B cell (primary cell): ENCODE measurements around the gene EFEMP1.

ENCODE experiments used
- EZH2 ChIP-seq: IDR thresholded peaks from 2 replicates; pipeline ENCODE4 v1.6.1; 2012; ENCODE audit warnings: borderline replicate concordance, low read depth, mild to moderate bottlenecking, moderate library complexity, low read length; ENCODE audit not compliant: insufficient read depth, poor library complexity, severe bottlenecking
- TF ChIP-seq, protein P1 (sequence below): fragments of 200-600 bp; IDR thresholded peaks from one replicate; pipeline ENCODE4 v1.8.0; 2022; ENCODE audit warnings: antibody characterized with exemption, mild to moderate bottlenecking

DNA sequence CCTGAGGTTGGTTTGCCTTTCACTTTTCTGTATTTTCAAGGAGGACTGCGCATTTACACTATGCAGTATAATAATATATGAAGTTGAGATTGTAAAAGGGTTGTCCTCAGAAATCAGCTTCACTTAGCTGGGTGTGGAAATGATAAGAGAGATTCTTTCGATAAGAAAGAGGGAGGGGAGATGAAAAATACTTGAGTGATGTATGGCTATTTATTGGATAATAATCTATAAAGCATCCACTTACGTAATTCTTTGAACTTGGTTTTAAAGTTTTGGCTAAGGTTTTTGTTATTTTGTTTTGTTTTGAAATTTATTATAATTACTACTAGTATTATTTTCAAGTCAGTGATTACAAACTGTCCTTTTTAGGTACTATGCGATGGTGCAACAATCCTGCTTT, 40.6 kb downstream of the EFEMP1 start:
- TF ChIP-seq, protein P1, sequence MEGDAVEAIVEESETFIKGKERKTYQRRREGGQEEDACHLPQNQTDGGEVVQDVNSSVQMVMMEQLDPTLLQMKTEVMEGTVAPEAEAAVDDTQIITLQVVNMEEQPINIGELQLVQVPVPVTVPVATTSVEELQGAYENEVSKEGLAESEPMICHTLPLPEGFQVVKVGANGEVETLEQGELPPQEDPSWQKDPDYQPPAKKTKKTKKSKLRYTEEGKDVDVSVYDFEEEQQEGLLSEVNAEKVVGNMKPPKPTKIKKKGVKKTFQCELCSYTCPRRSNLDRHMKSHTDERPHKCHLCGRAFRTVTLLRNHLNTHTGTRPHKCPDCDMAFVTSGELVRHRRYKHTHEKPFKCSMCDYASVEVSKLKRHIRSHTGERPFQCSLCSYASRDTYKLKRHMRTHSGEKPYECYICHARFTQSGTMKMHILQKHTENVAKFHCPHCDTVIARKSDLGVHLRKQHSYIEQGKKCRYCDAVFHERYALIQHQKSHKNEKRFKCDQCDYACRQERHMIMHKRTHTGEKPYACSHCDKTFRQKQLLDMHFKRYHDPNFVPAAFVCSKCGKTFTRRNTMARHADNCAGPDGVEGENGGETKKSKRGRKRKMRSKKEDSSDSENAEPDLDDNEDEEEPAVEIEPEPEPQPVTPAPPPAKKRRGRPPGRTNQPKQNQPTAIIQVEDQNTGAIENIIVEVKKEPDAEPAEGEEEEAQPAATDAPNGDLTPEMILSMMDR: no peak
- no peak for TF ChIP-seq EZH2
